Panc1 (cell line): ENCODE results near the gene HOXB2. TPM values are rescaled to one million over a fixed set of nuclear protein-coding genes. Genes with fewer than 3 reads are reported as not detected.

ENCODE experiments used
- ATAC-seq: fragments of 200-7000 bp; cut with Tn5 transposase; 2 replicates; pipeline ENCODE4 v1.9.1; 2020; ENCODE audit warnings: mild to moderate bottlenecking, moderate library complexity
- BruUV-seq: library from RNA; stranded (reverse); fragments of 400-500 nt; replicated peaks from 2 replicates; lab custom pipeline; 2021; lab: Mats Ljungman, UMichigan
- CTCF ChIA-PET: fragments of 300-600 bp; sonication (Branson Sonifier 250); formaldehyde crosslinking; loops from one replicate; lab custom pipeline; 2022; ENCODE audit warnings: antibody characterized with exemption; lab: Charles Lee
- POLR2A ChIA-PET: fragments of 300-600 bp; sonication (Branson Sonifier 250); formaldehyde crosslinking; loops from one replicate; lab custom pipeline; 2022; ENCODE audit warnings: antibody characterized with exemption; lab: Charles Lee
- DNase-seq: peaks from one replicate; pipeline ENCODE4 v3.0.0-alpha.2; 2010; ENCODE audit warnings: low read depth, low spot score
- H3K27ac ChIP-seq: 2 replicates; pipeline ENCODE4 v1.5.1; 2011; ENCODE audit warnings: mild to moderate bottlenecking, low read length, inconsistent platforms
- H3K27me3 ChIP-seq: fragments of 200-500 bp; sonication (Bioruptor generic); 2 replicates; pipeline ENCODE4 v1.6.0; 2014; ENCODE audit warnings: low read length, inconsistent platforms; ENCODE audit not compliant: control insufficient read depth, insufficient read depth
- H3K36me3 ChIP-seq: fragments of 200-500 bp; sonication (Bioruptor generic); 2 replicates; pipeline ENCODE4 v1.5.1; 2014; ENCODE audit warnings: inconsistent platforms, mild to moderate bottlenecking, low read length, moderate library complexity; ENCODE audit not compliant: control insufficient read depth, insufficient read depth
- H3K4me1 ChIP-seq: 2 replicates; pipeline ENCODE4 v1.5.1; 2011; ENCODE audit warnings: inconsistent platforms, mild to moderate bottlenecking, low read length, moderate library complexity; ENCODE audit not compliant: control insufficient read depth, insufficient read depth
- H3K4me3 ChIP-seq, 2 experiments: 2 replicates each; pipeline ENCODE4 v1.5.1; 2011 to 2012; ENCODE audit warnings: low read depth in 2 of 2, low read length in 2 of 2, mild to moderate bottlenecking in 2 of 2, inconsistent platforms in 1 of 2, moderate library complexity in 1 of 2
- H3K9me3 ChIP-seq: fragments of 200-500 bp; sonication (Bioruptor generic); 2 replicates; pipeline ENCODE4 v1.5.1; 2014; ENCODE audit warnings: low read depth, mild to moderate bottlenecking, inconsistent platforms, low read length, moderate library complexity; ENCODE audit not compliant: control insufficient read depth, insufficient read depth
- POLR2AphosphoS5 ChIP-seq: IDR thresholded peaks from 2 replicates; pipeline ENCODE4 v1.6.1; 2012; ENCODE audit warnings: mild to moderate bottlenecking, low read depth, low read length, moderate library complexity
- SIN3A ChIP-seq: IDR thresholded peaks from 2 replicates; pipeline ENCODE4 v1.6.1; 2012; ENCODE audit warnings: low read depth, mild to moderate bottlenecking, low read length, moderate library complexity, borderline replicate concordance; ENCODE audit not compliant: insufficient read depth
- TCF7L2 ChIP-seq: IDR thresholded peaks from 2 replicates; pipeline ENCODE4 v1.6.1; 2011; ENCODE audit warnings: mild to moderate bottlenecking, low read depth, low read length, inconsistent platforms
- in situ Hi-C: cut with HindIII; loops from 2 replicates; pipeline ENCODE4 v1.10.0; 2016; ENCODE audit warnings: low sequenced_read_pairs, low pct_unique_long_range_greater_than_20kb
- intact Hi-C: fragments of 100-400 bp; cut with micrococcal nuclease; formaldehyde crosslinking; loops from one replicate; pipeline ENCODE4 v1.10.0; 2022; ENCODE audit not compliant: unreplicated experiment
- total RNA-seq: library from RNA; stranded (reverse); gene quantifications from one replicate; pipeline ENCODE4 v1.2.1, GENCODE V29; 2021; ENCODE audit not compliant: unreplicated experiment
- TF ChIP-seq, protein P1 (sequence below): fragments of 450-650 bp; IDR thresholded peaks from 2 replicates; pipeline ENCODE4 v1.5.1; 2017; ENCODE audit warnings: mild to moderate bottlenecking
- TF ChIP-seq, protein P2 (sequence below), 2 experiments: IDR thresholded peaks; 2 replicates each; pipeline ENCODE4 v1.6.1; 2011 to 2012; ENCODE audit warnings: low read depth in 2 of 2, control low read depth in 1 of 2, low read length in 1 of 2, mild to moderate bottlenecking in 1 of 2, moderate library complexity in 1 of 2; ENCODE audit not compliant: insufficient read depth in 1 of 2

The HOXB2 gene
- total RNA-seq, 1 experiment from 2014 or later, result 70.1 TPM

DNA sequence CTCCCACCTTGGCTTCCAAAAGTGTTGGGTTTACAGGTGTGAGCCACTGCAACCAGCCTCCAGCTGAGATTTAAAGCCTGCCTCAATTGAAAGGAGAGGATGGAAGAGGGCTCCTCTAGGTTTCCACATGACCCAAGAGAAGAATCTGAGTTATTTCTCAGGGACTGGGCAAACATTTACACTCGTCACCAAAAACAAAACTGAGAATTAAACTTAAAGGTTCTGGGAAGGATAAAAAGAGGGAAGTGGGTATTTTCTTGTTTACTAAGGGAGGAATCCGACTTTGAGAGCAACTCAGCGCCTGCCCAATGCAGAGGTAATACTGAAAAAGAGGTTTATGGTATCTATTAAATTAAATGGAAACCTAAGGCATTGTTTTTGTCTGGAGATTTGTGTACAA lies 27.4 kb downstream of the HOXB2 start:
- in situ Hi-C loops, result no loop called here
- no peak for DNase-seq
- CTCF ChIA-PET, result no interaction called here

DNA sequence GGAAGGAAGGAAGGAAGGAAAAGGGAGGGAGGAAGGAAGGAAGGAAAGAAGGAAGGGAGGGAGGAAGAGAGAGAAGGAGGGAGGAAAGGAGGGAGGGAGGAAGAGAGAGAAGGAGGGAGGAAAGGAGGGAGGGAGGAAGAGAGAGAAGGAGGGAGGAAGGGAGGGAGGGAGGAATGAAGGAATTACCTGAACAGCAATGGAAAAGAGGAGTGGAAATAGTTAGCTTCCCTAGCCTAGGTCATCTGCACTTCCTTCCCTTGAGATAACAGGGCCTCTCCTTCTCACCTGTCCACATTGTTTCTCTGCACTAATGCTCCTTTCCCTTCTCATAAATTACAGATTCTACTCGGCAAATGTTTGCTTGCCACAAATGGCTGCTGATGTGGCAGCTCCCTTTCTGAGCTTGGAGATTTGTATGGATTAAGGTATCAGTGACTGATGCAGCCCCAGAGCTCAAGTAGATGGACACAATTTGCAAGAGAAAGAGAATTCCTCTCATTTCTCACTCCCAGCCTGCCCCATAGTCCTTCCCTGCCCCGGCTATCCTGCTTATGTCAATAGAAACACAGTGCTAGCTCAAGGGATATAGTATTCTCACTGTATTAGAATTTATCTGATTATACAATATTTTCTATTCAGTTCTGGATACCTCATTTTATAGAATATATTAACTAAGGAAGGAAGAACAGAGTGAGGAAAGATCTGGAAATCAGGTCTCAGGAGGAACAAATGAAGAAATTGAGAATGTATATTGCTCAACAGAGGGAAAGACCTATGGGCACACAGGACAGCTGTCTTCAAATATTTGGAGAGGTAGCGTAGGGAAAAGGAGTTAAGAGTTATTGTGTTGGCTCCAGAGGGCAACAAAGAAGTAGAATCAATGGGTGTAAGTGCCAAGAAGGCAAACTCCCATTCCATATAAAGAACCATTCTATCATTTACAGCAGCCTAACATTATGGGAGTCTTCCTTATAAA lies 28.7 kb downstream of the HOXB2 start:
- no peak for ATAC-seq
- in situ Hi-C loops (no loop called here), intact Hi-C loops (no loop called here)
- peaks cover 7% of the 10 kb centered on the region; the same call in 1 of the 2 replicates for H3K4me1 ChIP-seq
- TF ChIP-seq POLR2AphosphoS5 (no peak), SIN3A (no peak), TCF7L2 (no peak)
- TF ChIP-seq, protein P1, sequence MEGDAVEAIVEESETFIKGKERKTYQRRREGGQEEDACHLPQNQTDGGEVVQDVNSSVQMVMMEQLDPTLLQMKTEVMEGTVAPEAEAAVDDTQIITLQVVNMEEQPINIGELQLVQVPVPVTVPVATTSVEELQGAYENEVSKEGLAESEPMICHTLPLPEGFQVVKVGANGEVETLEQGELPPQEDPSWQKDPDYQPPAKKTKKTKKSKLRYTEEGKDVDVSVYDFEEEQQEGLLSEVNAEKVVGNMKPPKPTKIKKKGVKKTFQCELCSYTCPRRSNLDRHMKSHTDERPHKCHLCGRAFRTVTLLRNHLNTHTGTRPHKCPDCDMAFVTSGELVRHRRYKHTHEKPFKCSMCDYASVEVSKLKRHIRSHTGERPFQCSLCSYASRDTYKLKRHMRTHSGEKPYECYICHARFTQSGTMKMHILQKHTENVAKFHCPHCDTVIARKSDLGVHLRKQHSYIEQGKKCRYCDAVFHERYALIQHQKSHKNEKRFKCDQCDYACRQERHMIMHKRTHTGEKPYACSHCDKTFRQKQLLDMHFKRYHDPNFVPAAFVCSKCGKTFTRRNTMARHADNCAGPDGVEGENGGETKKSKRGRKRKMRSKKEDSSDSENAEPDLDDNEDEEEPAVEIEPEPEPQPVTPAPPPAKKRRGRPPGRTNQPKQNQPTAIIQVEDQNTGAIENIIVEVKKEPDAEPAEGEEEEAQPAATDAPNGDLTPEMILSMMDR, result no peak
- TF ChIP-seq, protein P2, sequence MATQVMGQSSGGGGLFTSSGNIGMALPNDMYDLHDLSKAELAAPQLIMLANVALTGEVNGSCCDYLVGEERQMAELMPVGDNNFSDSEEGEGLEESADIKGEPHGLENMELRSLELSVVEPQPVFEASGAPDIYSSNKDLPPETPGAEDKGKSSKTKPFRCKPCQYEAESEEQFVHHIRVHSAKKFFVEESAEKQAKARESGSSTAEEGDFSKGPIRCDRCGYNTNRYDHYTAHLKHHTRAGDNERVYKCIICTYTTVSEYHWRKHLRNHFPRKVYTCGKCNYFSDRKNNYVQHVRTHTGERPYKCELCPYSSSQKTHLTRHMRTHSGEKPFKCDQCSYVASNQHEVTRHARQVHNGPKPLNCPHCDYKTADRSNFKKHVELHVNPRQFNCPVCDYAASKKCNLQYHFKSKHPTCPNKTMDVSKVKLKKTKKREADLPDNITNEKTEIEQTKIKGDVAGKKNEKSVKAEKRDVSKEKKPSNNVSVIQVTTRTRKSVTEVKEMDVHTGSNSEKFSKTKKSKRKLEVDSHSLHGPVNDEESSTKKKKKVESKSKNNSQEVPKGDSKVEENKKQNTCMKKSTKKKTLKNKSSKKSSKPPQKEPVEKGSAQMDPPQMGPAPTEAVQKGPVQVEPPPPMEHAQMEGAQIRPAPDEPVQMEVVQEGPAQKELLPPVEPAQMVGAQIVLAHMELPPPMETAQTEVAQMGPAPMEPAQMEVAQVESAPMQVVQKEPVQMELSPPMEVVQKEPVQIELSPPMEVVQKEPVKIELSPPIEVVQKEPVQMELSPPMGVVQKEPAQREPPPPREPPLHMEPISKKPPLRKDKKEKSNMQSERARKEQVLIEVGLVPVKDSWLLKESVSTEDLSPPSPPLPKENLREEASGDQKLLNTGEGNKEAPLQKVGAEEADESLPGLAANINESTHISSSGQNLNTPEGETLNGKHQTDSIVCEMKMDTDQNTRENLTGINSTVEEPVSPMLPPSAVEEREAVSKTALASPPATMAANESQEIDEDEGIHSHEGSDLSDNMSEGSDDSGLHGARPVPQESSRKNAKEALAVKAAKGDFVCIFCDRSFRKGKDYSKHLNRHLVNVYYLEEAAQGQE (IDR thresholded peaks at IDR 0.05; ENCODE audit: insufficient read depth in 1 of 2, low read depth in 2 of 2, low read length in 1 of 2), result no peak
- H3K9me3 ChIP-seq, result no peaks in the 10 kb centered on the region
- ChIA-PET POLR2A (no interaction called here), CTCF (no interaction called here)
- H3K36me3 ChIP-seq, result no peaks in the 10 kb centered on the region
- no peak for DNase-seq
- H3K27ac ChIP-seq, result no peak overlapping the region
- no TSS peak for BruUV-seq
- H3K27me3 ChIP-seq, result no peaks in the 10 kb centered on the region
- no peak overlapping the region for H3K4me3 ChIP-seq

More for the DNA sequence above, 27.4 kb downstream of the HOXB2 start:
- TF ChIP-seq, protein P1, result no peak
- TF ChIP-seq, protein P2 (IDR thresholded peaks at IDR 0.05; ENCODE audit: insufficient read depth in 1 of 2, low read depth in 2 of 2, low read length in 1 of 2), result no peak
- TF ChIP-seq SIN3A (no peak), POLR2AphosphoS5 (no peak), TCF7L2 (no peak)
- Histone ChIP-seq H3K27me3 (no peaks in the 10 kb centered on the region), H3K9me3 (no peaks in the 10 kb centered on the region), H3K36me3 (no peaks in the 10 kb centered on the region), H3K27ac (no peak overlapping the region), H3K4me3 (no peak overlapping the region), H3K4me1 (peaks cover 13% of the 10 kb centered on the region; the same call in 1 of the 2 replicates)
- POLR2A ChIA-PET, result no interaction called here
- intact Hi-C loops, result no loop called here
- no TSS peak for BruUV-seq
- ATAC-seq, result no peak
